Endodermal cell (in vitro differentiated cells): ENCODE data around the gene CMSS1. TPM values are rescaled to one million over a fixed set of nuclear protein-coding genes. Genes with fewer than 3 reads are reported as not detected.

ENCODE experiments used
- DNase-seq: peaks from one replicate; pipeline ENCODE4 v3.0.0-alpha.2; 2017
- H3K27ac ChIP-seq: 2 replicates; pipeline ENCODE4 v1.5.1; 2013; ENCODE audit warnings: mild to moderate bottlenecking, low read depth, low read length, moderate library complexity
- H3K27me3 ChIP-seq: 2 replicates; pipeline ENCODE4 v1.6.1; 2013; ENCODE audit warnings: mild to moderate bottlenecking, low read length, moderate library complexity; ENCODE audit not compliant: insufficient read depth, control insufficient read depth, poor library complexity, severe bottlenecking
- H3K36me3 ChIP-seq: 2 replicates; pipeline ENCODE4 v1.7.0; 2013; ENCODE audit warnings: mild to moderate bottlenecking, low read length, moderate library complexity; ENCODE audit not compliant: control insufficient read depth, insufficient read depth
- H3K4me1 ChIP-seq: one replicate; pipeline ENCODE4 v1.7.0; 2013; ENCODE audit warnings: low read length; ENCODE audit not compliant: control insufficient read depth, insufficient read depth
- H3K4me3 ChIP-seq: 2 replicates; pipeline ENCODE4 v1.5.1; 2013; ENCODE audit warnings: mild to moderate bottlenecking, low read length, moderate library complexity
- H3K9ac ChIP-seq: 2 replicates; pipeline ENCODE4 v1.6.1; 2013; ENCODE audit warnings: mild to moderate bottlenecking, low read length, moderate library complexity; ENCODE audit not compliant: poor library complexity, severe bottlenecking; ENCODE audit errors: extremely low read depth
- H3K9me3 ChIP-seq: 2 replicates; pipeline ENCODE4 v1.6.1; 2013; ENCODE audit warnings: mild to moderate bottlenecking, low read length, moderate library complexity; ENCODE audit not compliant: control insufficient read depth
- H3K27ac Mint-ChIP-seq: 2 replicates; pipeline ENCODE4 v1.8.0; 2020; ENCODE audit warnings: mixed read lengths
- H3K27me3 Mint-ChIP-seq: 2 replicates; pipeline ENCODE4 v1.8.0; 2021; ENCODE audit warnings: mild to moderate bottlenecking, mixed read lengths; ENCODE audit not compliant: insufficient read depth
- H3K36me3 Mint-ChIP-seq: 2 replicates; pipeline ENCODE4 v1.8.0; 2020; ENCODE audit warnings: low read depth, mixed read lengths
- H3K4me1 Mint-ChIP-seq: 2 replicates; pipeline ENCODE4 v1.8.0; 2020; ENCODE audit warnings: mixed read lengths
- H3K4me3 Mint-ChIP-seq: 2 replicates; pipeline ENCODE4 v1.8.0; 2020; ENCODE audit warnings: mild to moderate bottlenecking, moderate library complexity, mixed read lengths
- H3K9me3 Mint-ChIP-seq: 2 replicates; pipeline ENCODE4 v1.8.0; 2020; ENCODE audit warnings: mild to moderate bottlenecking, mixed read lengths
- CTCF ChIP-seq: fragments of 200-600 bp; sonication (generic); conservative IDR thresholded peaks from 2 replicates; pipeline ENCODE4 v1.5.0; 2021; ENCODE audit warnings: antibody characterized with exemption, mild to moderate bottlenecking
- WGBS, 2 experiments: methylation state at CpG; one replicate each; pipeline versions ENCODE4 v1.1.5 to v1.1.7; 2013; ENCODE audit warnings: missing lambda C conversion rate in 2 of 2, mixed read lengths in 1 of 2; ENCODE audit not compliant: insufficient coverage in 1 of 2, insufficient read length in 1 of 2; 5-methylcytosine and 5-hydroxymethylcytosine counted together
- total RNA-seq, 2 donors: library from RNA; stranded (reverse); fragmentation: NEBNext Ultra II Directional in 1 of 2; extraction: Animal tissue kit (Norgen Biotek cat#: 25700) in 1 of 2; gene quantifications; 2 replicates in 1 of 2; 3 replicates in 1 of 2; pipeline ENCODE4 v1.2.1, GENCODE V29; 2021

Gene CMSS1
- total RNA-seq, 2 donors from 2014 or later: 48.5 to 50.8 TPM

GRCh38 chr3:99967796-99968195 is 150.1 kb downstream of the CMSS1 start:
- DNase-seq: no peak
- Histone ChIP-seq H3K9ac (no peak overlapping the region), H3K36me3 (no peaks in the 10 kb centered on the region), H3K27ac (no peak overlapping the region), H3K4me1 (peaks cover 9% of the 10 kb centered on the region), H3K27me3 (no peaks in the 10 kb centered on the region), H3K4me3 (no peak overlapping the region), H3K9me3 (no peaks in the 10 kb centered on the region)
- no peaks in the 10 kb centered on the region for H3K36me3 Mint-ChIP-seq
- no peak overlapping the region for H3K27ac Mint-ChIP-seq
- peaks cover 20% of the 10 kb centered on the region for H3K4me1 Mint-ChIP-seq
- H3K4me3 Mint-ChIP-seq: no peak overlapping the region
- H3K27me3 Mint-ChIP-seq: no peaks in the 10 kb centered on the region
- no peaks in the 10 kb centered on the region for H3K9me3 Mint-ChIP-seq
- no peak for TF ChIP-seq CTCF
- 90 to 100% methylated on average over 2 of the region's 2 CpGs for WGBS, 2 experiments

- Mint-ChIP-seq H3K36me3 (no peaks in the 10 kb centered on the region), H3K4me1 (peaks cover 21% of the 10 kb centered on the region), H3K9me3 (no peaks in the 10 kb centered on the region), H3K4me3 (no peak overlapping the region), H3K27me3 (no peaks in the 10 kb centered on the region), H3K27ac (no peak overlapping the region)
- Histone ChIP-seq H3K27me3 (no peaks in the 10 kb centered on the region), H3K36me3 (no peaks in the 10 kb centered on the region), H3K4me3 (no peak overlapping the region), H3K27ac (no peak overlapping the region), H3K9ac (no peak overlapping the region), H3K4me1 (peaks cover 9% of the 10 kb centered on the region), H3K9me3 (no peaks in the 10 kb centered on the region)
- 87 to 94% methylated on average over 3 of the region's 3 CpGs for WGBS, 2 experiments
- no peak for TF ChIP-seq CTCF
- no peak for DNase-seq
Measured at GRCh38 chr3:99969136-99969535, 151.5 kb downstream of the CMSS1 start.

DNA sequence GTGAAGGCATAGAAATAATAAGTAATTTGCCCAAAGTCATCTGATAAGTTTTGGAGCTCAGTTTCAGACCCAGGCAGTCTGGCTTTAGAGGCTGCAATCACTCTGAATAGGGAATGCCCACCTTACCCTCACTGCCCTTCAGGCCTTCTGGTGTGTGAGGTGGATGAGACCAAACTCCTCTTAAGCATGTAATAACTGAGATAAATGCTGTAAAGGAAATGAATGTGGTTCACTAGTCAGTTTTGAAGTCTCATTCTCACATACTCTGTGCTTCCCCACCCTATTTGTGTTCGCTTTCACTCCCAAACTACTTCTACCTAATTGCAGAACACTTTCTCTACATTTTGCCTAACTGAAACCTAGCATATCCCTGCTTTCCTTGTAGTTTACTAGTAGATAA is 152.5 kb downstream of the CMSS1 start:
- H3K4me1 Mint-ChIP-seq: peaks cover 18% of the 10 kb centered on the region
- no peaks in the 10 kb centered on the region for H3K9me3 ChIP-seq
- no peak for TF ChIP-seq CTCF
- H3K4me3 Mint-ChIP-seq: no peak overlapping the region
- H3K4me1 ChIP-seq: peaks cover 9% of the 10 kb centered on the region
- H3K27ac ChIP-seq: no peak overlapping the region
- no peaks in the 10 kb centered on the region for H3K36me3 Mint-ChIP-seq
- no peaks in the 10 kb centered on the region for H3K9me3 Mint-ChIP-seq
- H3K27ac Mint-ChIP-seq: no peak overlapping the region
- no peaks in the 10 kb centered on the region for H3K36me3 ChIP-seq
- H3K9ac ChIP-seq: no peak overlapping the region
- no peak overlapping the region for H3K4me3 ChIP-seq
- no peaks in the 10 kb centered on the region for H3K27me3 Mint-ChIP-seq
- WGBS, 2 experiments: 86% methylated on average over 1 of the region's 1 CpG; no CpG with 5 or more reads in 1 of the 2 experiments
- H3K27me3 ChIP-seq: no peaks in the 10 kb centered on the region
- no peak for DNase-seq
